HT-29 (cell line): ENCODE results near the gene FAM168A. TPM values are rescaled to one million over a fixed set of nuclear protein-coding genes. Genes with fewer than 3 reads are reported as not detected.
"Not testable (repeated sequence)": the region's sequence is repeated elsewhere in the genome, so short reads cannot be mapped to it uniquely, and the experiment has no call there.

Source experiments
- DNase-seq: peaks from one replicate; pipeline ENCODE4 v3.0.0-alpha.2; 2015; ENCODE audit warnings: low spot score
- total RNA-seq: library from RNA; depleted of rRNA; stranded (reverse); fragments of >200 nt; shearing (Covaris generic); gene quantifications from 2 replicates; pipeline ENCODE4 v1.2.3, GENCODE V29; 2014

The FAM168A gene
- total RNA-seq, 1 experiment from 2014 or later = 8.1 TPM

DNA sequence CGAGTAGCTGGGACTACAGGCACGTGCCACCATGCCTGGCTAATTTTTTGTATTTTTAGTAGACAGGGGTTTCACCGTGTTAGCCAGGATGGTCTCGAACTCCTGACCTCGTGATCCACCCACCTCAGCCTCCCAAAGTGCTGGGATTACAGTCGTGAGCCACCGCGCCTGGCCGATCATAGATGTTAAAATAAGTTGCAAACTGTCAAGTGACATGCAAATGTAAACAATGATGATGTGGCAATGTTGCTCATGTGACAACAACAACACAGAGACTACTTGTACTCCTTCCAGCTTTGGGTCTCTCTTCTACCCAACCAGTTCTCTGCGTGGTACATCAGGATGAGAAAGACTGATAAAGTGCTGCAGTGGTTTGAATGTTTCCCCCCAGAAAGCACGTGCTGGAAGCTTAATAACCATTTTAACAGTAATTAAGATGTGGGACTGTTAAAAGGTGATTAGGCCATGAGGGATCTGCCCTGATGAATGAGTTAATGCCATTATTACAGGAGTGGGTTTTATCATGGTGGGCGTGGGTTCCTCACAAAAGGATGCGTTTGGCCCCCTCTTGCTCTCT, 127.8 kb downstream of the FAM168A start:
- DNase-seq = not testable (repeated sequence)

DNA sequence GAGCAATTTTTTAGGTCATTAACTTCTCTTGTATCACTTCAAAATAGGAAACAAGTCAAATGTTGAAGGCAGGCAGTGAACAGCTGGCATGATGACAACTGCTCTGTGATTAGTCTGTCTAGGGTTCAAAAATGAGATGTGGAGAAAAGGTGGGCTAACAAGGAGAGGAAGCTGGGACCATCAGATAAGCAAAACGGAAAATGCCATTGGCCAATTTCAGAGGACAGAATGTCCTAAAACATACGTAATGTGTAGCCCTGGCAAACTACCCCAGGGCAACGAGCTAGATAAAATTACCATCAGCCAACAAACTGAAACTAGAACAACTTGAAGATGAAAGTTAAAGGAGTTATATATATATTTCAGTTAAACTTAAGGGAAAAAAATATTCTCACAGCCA, 128.5 kb downstream of the FAM168A start:
- no peak for DNase-seq

DNA sequence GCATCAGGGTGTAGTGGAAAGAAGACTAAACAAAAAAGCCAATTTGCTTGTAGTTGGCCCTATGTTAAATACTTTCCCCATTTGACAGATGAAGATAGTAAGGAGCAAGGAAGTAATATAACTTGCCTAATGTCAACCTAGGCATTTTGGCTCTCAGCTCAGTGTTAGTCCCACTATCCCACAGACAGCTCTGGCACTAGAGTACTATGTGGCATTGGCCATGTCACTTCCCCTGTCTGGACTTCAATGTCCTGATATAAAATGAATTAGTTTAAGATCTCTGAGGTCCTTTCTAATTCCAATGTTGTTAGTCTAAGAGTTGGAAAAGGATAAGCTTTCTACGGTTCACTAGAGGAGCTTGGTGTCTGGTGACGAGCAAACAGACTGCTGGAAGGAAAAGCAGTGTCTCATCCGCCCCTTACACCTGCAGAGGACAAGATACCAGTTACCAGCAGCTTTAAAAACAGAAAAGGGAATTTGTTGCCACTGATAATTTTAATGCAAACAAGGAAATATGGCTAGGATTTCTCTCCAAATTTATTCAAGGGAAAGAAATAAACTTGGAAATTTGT, 129.2 kb downstream of the FAM168A start:
- DNase-seq = no peak

DNA sequence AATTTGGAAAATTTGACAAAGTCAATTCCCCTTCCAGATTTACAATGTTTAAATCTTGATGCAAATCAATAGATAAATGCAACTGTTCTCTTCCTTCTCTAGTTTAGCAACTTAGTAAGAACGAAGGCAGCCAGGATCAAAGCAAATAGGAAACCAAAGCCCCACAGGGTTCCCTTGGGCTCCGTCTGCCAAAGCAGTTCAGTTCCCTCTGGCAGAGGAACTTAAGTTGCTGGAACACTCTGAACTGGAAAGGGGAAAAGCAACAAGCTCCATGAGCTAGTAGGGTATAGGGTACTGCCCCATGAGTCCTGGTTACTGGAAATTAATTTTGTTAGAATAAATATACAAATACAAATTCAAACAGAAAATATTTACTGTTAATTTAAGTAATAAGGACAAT, 130.4 kb downstream of the FAM168A start:
- DNase-seq = no peak

DNA sequence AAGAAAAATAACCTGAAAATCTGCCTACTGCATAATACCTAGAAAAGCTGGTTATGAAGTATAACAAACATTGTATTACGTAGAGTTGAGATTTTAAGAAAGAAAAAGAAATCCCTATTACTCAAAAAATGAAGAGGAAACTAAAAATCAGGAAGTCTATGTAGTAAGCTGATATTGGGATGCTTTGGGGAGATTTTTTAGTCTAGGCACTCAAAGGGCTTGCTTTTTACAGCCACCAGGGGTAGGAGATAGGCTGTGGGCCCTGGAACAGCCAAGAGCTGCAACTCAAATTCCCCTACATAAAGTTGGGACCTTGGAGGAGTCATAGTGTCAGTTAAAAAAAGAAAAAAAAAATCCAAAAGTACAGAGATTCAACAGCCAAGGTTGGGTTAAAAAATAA, 131.3 kb downstream of the FAM168A start:
- no peak for DNase-seq

DNA sequence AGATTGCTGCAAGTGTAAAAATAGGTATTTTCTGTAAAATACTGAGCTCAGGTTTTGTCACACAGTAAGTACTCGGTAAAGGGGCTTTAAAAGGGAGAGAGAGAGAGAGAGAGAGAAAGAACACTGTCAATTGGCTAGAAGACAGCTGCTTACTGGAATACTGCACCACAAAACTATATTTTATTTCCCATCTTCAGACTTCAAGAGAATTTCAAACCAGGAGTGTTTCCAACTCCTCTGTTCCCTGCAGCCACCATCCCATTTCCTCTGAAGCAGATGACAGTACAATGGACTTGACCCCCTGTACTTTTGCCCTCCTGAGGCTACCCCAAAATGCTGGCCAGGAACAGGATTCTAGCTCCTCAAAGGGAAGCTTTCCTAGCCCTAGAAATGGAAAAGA, 132.0 kb downstream of the FAM168A start:
- no peak for DNase-seq

DNA sequence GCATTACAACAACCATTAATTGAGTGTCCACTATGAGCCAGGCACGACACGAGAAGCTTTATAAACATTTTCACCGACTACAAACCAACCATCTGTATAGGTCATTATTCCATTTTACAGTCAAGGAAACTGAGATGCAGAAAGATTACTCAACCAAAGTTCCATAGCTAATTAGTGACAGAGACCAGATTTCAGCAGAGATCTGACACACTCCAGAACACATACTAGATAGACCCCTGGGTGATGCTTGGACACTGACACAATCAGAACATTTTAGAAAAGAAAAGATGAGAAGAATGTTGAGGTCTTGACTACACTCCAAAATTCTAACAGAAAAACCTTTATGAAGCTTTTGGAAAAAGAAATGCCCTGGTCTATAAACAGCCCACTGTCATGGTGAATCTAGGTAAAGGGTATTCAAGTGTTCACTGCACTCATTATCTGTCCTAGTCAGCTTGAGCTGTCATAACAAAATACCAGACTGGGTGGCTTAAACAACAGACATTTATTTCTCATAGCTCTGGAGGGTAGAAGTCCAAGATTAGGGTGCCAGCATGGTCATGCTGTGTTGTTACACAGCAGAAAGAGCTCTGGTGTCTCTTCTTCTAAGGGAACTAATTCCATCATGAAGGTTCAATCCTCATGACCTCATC, 132.8 kb downstream of the FAM168A start:
- no peak for DNase-seq

DNA sequence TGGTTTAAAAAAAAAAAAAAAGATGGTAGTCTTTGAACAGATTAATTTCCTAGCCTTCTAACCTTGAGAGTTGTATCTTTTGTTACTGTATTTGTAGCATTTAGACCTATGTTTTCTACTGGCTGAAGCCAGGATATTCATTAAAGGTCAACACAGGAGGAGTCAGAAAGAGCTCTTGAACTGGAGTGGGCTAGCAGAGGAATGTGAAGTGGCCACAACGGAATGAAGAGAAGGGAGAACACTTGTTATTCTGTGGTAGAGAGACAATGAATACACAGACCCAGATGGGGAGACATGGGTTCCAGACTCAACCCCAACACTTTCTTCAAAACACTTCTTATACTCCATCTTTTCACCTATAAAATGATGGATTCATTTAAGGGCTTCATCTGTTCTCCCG, 133.6 kb downstream of the FAM168A start:
- DNase-seq = no peak

DNA sequence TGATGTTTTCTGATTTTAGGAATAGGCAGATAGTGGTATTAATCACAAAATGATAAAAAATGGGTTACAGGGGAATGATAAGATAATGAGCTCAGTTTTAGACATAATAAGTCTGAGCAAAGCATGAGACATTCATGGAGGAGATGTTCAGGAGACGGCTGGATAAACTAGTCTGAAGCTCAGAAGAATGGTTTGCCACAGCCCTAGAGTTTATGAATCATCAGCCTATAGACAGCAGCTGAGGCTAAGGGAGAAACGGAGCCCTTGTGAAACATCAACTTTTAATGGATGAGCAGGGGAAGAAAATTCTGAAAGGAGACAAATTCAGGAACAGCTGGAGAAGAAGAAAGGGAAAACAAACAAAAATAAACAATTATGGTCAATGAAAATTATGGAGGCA, 134.6 kb downstream of the FAM168A start:
- DNase-seq = no peak

DNA sequence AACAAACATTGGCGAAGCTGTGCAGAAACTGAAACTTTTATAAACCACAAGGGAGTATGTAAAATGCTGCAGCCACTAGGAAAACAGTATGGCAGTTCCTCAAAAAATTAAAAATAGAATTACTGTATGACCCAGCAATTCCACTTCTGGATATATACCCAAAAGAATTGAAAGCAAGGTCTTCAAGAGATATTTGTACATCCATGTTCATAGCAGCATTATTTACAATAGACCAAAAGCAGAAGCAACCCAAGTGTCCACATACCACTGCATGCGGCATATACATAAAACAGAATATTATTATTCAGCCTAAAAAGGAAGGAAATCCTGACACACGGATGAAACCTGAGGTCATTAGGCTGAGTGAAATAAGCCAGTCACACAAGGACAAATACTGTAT, 135.9 kb downstream of the FAM168A start:
- no peak for DNase-seq

DNA sequence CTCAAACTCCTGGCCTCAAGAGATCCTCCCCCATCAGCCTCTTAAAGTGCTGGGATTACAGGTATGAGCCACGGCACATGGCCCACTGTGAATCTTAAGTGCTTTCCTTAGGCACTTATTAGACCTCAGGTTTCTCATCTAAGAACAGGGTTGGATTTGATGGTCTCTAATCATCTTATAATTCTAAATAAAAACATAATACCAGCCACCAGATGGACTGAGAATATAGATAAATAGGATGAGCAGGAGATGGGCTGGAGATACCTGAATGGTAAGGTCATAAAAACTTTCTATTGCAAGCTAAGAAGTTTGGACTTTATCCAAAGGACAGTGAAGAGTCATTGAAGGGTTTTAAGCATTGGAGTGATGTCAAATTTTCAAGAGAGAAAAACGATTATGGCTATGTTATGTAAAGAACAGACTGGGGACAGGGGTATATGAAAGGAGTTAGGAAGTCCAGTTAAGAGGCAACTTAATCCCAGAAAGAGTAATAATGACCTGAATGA, 136.5 kb downstream of the FAM168A start:
- no peak for DNase-seq

DNA sequence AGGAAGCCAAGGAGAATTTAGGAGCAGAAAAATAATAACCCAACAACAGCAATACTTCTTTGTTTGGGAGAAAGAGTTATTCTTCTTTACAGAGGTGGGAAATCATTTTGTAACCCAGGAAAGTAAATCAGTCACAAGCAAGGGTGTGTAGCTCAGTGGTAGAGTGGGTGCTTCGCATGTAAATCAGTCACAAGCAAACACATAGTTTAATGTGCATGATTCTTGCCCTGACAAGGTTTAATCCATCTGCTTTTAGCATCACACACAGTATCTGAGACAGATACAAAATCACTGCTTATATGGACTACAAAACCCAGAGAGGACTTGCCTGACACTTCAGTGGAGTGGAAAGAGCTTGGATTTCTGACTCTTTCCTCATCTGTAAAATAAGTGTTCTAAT, 139.7 kb downstream of the FAM168A start:
- no peak for DNase-seq

DNA sequence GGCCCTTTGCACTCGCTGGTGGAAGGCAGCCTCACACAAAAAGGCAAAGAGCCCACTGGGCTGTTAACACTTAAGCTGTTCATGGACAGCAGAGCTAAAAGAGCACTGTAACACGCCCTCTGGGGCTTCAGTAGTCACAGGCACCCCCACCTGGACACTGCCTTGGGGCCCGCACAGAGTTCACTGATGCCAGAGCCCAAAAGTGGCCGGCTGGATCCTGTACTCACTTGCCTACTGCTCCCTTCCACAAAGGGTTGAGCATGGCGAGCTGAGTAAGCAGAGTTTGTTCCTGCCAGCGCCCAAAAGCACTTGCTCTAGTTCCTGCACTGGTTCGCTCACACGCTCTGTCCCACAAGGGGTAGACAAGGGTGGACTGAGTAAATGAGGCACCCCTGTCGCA, 142.9 kb downstream of the FAM168A start:
- no peak for DNase-seq

DNA sequence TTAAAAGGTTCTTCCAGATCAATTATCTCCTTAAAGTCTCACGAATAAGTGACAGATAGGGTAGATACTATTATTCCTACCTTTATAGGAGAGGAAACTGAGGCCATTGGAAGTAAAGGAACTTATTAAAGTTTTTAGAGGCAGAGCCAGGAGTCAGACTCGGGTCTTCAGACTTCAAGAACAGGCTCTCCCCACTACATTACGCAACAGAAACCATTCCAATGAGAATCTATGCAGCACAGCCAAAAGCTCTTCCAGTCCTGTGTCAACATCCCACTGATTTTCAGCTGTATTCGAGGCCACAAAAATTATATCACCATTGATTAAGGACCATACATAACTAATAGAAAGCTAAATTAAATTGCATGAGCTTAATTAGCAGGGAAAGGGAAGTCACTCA, 144.3 kb downstream of the FAM168A start:
- no peak for DNase-seq

DNA sequence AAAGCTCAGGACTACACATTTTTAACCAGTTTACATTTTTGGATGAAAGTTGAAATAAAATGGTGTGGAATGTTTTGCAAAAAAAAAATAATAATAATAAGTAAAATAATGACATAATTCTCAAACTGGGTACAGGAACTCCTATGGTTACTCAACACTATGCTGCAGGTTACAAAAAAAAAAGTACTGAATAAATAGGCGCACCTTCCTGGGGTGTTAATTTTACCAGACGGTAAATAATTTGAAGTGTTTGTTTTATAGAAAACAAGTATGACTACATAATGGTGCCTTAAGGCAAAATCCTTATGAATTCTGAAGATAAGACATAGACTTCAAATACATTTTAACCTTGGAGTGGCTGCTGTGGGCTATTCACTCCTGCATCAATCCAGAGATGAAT, 145.2 kb downstream of the FAM168A start:
- no peak for DNase-seq

DNA sequence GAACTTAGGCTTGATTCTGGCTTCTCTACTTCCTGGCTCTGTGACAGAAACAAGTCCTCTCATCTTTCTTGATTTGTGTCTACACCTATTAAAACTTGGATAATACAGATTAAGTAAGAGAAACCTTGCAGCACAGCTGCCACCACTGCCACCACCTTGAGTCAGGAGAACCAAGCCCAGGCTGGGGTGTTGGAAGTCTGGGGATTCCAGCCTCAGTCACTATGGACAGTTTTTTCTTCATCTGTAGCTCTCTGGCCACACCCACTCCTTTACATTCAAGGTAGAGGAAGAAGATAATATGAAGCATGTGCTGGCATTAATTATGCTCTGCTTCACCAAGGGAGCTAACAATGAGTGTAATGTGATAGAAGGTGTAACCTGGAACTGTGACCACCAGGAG, 146.0 kb downstream of the FAM168A start:
- DNase-seq = no peak

DNA sequence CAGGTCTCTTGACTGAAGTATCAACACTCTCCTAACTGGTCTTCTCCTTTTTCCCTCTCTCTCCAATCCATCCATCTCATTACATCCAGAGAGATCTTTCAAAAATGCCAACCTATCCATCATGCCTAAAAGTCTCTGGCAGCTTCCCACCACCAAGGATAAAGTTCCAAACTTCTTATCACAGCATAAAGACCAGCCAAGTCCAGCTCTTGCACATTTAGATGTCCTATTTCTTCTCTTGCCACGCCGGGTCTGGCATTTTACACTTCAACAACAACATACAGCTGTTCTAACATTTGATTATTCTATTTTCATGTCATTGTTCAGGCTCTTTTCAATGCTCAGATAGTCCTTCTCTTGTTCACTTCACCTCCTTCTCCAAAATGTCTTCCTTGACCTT, 151.1 kb downstream of the FAM168A start:
- no peak for DNase-seq

DNA sequence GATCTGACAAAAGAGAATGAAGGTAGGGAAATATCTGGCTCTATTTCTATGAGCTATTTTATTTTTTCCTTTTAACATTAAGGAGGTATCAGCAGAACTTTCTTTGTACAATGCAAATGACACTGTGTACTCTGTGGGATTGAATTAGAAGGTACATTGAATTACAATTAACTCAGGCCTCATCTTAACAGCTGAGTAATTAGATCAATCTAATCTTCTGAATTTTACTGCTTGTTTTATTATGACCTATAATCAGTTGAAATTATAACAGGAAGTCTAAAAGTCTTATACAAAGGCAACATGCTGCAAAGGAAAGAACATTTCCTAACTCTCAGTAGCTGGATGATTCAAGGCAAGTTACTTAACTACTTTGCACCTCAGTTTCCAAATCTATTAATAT, 151.9 kb downstream of the FAM168A start:
- DNase-seq = no peak

DNA sequence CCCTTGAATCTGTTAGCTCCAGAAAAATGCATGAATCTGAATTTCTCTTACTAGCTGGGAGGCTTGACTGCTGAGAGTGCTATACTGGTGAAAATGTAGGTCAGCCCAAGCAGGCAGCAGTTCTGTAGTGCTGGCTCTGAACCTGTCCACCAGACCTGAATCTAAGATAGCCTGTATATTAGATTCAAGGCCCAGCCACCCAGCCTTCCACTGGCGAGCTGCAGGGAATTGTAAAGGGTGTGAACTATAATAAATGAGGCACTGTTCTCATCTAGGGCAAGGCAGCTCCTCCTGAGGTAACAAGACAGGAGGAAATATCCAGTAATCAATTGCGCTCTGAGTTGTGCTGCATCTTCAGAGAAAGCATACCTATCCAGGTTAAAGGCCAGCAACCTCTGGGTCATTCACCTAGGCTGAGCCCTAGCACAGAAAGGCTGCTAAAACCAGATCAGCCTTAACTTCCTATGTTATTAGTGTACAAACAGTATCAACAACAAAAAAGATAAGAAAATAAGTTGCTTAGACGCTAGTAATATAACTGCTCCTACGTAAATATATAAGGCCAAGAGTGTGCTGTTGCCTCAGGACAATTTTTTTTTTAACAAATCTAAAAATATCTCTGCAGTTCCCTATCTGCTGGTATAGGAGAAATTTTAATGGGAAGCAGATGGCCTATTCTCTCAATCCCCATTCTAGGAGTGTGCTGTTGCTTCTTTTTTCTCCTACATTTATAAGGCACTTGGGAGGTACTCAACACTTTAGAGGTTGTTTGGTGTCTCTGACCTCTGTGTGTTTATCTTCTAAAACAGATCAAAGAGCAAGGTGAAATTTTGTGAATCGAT, 158.7 kb downstream of the FAM168A start:
- DNase-seq = no peak

DNA sequence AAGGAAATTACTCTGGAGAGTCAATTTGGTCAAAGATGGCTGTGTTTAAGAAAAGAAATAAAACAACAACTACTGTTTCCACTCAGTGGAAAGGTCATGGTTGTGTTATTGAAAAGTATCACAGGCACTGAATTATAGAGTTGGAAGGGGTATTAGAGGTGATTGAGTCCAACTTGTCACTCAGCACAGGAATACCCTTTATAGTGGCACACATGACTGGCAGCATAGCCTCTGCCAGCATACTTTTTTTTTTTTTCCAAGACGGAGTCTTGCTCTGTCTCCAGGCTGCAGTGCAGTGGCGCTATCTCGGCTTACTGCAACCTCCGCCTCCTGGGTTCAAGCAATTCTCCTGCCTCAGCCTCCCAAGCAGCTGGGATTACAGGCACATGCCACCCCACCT, 161.1 kb downstream of the FAM168A start:
- DNase-seq = not testable (repeated sequence)

DNA sequence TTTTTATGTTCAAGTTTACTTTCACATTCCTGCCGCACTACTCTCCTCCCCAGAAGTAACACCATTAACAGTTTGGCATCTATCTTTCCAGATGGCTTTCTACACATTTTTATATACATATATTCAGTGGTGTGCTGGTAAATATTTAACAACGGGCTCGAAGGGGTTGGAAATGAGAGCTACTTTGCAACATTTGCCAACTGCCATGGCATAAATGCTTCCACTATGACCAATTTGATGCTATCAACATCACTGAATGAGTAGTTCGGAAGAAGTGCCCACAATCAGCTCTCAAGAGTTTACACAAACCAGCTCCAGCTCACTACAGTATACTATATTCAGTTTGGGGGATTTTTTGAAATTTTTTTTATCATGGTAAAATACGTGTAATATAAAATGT, 166.5 kb downstream of the FAM168A start:
- DNase-seq = no peak

DNA sequence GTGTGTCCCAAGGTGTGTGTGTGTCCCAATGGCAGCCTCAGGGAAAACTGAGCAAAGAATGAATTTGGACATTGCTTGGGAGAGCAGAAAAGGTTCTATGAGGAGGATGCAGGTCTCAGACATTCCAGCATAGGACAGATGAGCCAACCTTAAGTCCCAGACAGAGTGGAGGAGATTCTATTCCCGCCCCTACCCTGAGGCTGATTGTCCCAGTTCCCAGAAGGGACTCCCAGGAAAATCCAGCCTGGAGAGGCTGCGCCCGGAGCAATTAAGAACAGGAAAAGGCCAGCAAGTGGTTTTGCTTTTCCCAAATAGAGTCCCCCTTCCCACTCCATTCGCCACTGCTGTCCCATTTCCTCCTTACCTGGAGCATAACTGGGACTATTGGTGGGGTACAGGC, 167.6 kb downstream of the FAM168A start:
- DNase-seq = no peak
